Cardiac fibroblast (primary cell): Measurements from ENCODE around the gene CDK15.

Source experiments
- DNase-seq, 2 donors: peaks; one replicate each; pipeline versions ENCODE4 v3.0.0 to v3.0.0-alpha.2; 2010; ENCODE audit warnings: low read depth in 2 of 2
- H3K4me3 ChIP-seq, 2 donors: replicated peaks in 1 of 2; 1 replicate in 1 of 2; 2 replicates in 1 of 2; pipeline ENCODE4 v1.5.1; 2011; ENCODE audit warnings: low read depth in 2 of 2, low read length in 2 of 2, mild to moderate bottlenecking in 2 of 2, moderate library complexity in 1 of 2
- TF ChIP-seq, protein P1 (sequence below): IDR thresholded peaks from one replicate; pipeline ENCODE4 v1.5.1; 2011; ENCODE audit warnings: low read depth, mild to moderate bottlenecking, low read length, inconsistent platforms

Gene CDK15

DNA sequence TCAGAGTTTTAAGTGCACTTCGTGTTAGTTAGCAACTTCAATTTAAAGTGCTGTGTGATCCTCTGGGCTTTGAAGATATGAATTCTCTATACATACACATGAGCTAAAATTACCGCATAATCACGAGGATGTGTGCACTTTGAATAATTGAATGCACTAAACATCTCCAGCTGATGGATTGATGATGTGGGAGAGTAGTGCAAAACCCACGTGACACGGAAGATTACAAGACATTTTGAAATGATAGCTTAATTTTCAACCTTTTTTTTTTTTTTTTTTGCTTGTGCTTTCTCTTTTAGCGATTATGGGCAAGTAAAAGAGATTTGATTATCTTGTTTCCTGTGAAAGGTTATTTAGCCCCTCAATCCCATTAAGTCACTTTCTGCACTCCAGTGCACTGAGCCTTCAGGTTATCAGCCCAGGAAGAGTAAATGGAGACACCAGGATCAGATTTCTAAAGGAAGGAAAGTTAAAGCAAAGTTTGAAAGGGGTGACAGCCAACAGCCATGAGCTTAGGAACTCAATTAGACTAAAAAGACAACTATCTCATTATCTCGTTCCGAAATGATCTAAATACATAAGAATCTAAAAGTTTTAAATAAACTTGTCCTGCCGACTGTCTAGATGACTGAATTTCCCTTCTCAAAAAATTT is 81.6 kb downstream of the CDK15 start:
- DNase-seq = no peak
- TF ChIP-seq, protein P1, sequence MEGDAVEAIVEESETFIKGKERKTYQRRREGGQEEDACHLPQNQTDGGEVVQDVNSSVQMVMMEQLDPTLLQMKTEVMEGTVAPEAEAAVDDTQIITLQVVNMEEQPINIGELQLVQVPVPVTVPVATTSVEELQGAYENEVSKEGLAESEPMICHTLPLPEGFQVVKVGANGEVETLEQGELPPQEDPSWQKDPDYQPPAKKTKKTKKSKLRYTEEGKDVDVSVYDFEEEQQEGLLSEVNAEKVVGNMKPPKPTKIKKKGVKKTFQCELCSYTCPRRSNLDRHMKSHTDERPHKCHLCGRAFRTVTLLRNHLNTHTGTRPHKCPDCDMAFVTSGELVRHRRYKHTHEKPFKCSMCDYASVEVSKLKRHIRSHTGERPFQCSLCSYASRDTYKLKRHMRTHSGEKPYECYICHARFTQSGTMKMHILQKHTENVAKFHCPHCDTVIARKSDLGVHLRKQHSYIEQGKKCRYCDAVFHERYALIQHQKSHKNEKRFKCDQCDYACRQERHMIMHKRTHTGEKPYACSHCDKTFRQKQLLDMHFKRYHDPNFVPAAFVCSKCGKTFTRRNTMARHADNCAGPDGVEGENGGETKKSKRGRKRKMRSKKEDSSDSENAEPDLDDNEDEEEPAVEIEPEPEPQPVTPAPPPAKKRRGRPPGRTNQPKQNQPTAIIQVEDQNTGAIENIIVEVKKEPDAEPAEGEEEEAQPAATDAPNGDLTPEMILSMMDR = no peak
- H3K4me3 ChIP-seq = no peak overlapping the region

DNA sequence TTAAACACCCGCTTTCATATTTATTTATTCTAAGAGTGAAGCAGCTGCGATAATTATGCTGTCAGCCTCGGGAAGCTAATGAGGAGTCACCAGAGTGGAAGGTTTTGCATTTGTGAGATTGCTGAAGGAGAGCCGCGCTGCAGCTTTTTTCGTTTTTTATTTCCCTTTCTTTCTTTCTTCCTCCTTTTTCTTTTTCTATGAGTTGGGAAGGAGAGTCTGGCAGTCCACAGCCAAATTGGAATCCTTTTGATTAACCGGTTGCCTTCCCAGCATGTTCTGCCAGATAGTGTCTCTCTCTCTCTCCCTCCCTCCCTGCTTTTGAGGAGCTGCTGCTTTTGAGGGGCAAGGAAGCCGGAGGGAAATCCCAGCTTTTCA is 82.1 kb downstream of the CDK15 start:
- H3K4me3 ChIP-seq = no peak overlapping the region
- TF ChIP-seq, protein P1 = no peak
- DNase-seq = no peak

DNA sequence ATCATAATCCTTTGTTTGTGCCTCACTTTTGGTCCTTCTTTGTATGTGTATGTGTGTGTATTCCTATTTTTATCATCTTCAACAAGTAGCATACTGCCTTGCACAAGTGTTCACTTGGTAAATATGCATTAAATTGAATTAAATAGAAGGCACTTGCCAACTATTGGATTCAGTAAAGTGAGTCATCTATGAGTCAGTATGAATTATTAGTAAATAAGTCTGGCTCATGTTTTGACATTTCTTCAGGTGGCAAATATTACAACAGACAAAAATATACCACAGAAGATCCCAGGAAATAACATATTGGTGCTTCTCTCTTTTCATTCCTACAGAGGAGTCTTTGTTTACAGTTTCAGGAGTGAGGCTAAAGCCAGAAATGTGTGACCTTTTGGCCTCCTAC is 84.1 kb downstream of the CDK15 start:
- no peak overlapping the region for H3K4me3 ChIP-seq
- TF ChIP-seq, protein P1 = no peak
- DNase-seq = peak in 1 of 2 donors; percentile 31

DNA sequence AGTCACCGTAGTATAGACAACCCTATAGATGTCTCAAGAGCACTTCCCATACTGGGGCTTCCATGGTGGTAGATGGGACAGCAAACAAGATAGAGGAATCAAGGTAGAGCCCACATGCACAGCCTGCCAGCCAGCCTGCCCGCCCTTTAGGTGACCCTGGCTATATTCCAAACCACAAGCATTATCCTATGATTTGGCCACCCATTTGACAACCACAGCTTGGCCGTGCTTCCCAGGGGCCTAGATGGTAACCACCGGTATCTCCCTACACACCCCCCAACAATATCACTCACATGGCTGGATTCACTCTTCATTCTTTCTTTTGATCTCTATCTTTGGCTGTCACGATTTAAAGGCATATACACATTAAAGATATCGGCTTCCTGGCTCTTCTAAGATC is 85.3 kb downstream of the CDK15 start:
- DNase-seq = no peak
- H3K4me3 ChIP-seq = no peak overlapping the region
- TF ChIP-seq, protein P1 = no peak

DNA sequence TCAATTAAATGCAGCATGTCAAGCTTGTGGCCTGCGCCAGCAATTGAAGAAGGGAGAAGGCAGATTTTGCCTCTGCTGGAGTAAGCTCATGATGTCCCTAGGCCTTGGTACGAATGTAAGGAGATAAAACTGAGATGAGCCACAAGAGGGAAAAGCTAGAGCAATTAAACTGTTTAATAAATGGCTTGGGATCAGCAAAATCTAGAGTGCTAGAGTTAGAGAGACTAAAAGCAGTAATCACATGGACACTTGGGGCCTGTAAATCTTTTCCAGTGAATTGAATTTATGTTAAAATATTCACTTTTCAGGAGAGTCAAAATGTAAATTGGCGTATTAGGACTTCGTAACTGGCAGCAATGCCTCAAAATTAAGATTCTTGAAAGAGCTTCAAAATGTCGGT is 86.2 kb downstream of the CDK15 start:
- TF ChIP-seq, protein P1 = no peak
- DNase-seq = no peak
- no peak overlapping the region for H3K4me3 ChIP-seq

DNA sequence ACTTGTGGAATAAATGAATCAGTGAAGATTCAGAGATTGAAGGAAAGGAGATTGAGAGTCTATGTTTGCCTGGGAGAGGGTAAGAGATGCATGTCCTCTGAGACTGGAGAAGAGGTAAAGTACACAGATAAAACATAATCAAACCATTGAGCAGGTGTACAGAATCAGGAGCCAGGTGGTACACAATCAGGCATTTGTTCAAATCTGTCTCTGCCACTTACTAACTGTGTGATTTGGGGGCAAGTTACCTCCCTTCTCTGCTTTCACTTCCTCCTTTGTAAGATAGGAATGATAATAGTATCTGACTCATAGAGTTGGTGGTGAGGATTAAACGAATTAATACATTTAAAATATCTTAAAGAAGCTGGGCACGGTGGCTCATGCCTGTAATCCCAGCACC is 94.0 kb downstream of the CDK15 start:
- TF ChIP-seq, protein P1 = no peak
- no peak for DNase-seq
- H3K4me3 ChIP-seq = no peak overlapping the region

DNA sequence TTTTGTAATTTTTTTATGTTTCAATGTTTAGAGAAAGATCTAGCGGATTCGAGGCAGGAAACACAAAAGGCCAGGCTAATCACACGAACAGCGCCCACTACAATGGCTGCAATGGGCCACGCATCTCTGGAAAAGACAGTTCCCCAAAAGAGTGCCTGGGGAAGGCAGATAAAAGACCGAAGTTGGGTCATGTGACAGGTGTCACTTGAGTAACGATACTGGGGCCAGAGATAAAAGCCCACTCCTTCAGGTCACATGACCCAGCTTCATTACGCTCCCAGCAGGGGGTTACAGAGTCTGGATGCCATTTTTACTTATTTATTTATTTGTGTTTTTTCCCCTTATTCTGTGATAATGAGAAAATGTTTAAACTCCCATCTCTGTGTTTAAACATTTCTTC is 95.4 kb downstream of the CDK15 start:
- H3K4me3 ChIP-seq = no peak overlapping the region
- TF ChIP-seq, protein P1 = no peak

More for the DNA sequence above, 95.4 kb downstream of the CDK15 start:
- no peak for DNase-seq
